Measurements from ENCODE around the gene LENG8. TPM values are rescaled to one million over a fixed set of nuclear protein-coding genes. Genes with fewer than 3 reads are reported as not detected.
"Not testable (repeated sequence)": the region's sequence is repeated elsewhere in the genome, so short reads cannot be mapped to it uniquely, and the experiment has no call there.

Gene LENG8
- total RNA-seq, 1 donor from 2014 or later, result 209 TPM

GRCh38 chr19:54462655-54463530 is 13.9 kb downstream of the LENG8 start:
- intact Hi-C loops (cut with micrococcal nuclease), result loop anchor here (5.0 to 10.0 kb wide), 6 partner anchors 361 to 1159 kb away; partner anchors contain the start of genes KMT5C, MYADM, NDUFA3 and OSCAR
- Mint-ChIP-seq H3K4me3 (ENCODE audit: low read depth) (peak overlapping the region; percentile 83), H3K4me1 (ENCODE audit: low read depth) (peaks cover 12% of the 10 kb centered on the region), H3K36me3 (ENCODE audit: low read depth) (peaks cover 35% of the 10 kb centered on the region), H3K27ac (peak overlapping the region; percentile 52), H3K27me3 (ENCODE audit: low read depth) (peaks cover 4% of the 10 kb centered on the region), H3K9me3 (no peaks in the 10 kb centered on the region)
- DNase-seq (ENCODE audit: low spot score), result peak; percentile 69

- no peaks in the 10 kb centered on the region for H3K9me3 Mint-ChIP-seq
- peak within 1 kb of the TSS; percentile 92 for H3K27ac Mint-ChIP-seq
- H3K4me1 Mint-ChIP-seq (ENCODE audit: low read depth), result peaks cover 12% of the 10 kb centered on the region
- H3K36me3 Mint-ChIP-seq (ENCODE audit: low read depth), result peaks cover 28% of the 10 kb centered on the region
- intact Hi-C loops (cut with micrococcal nuclease), result loop anchor here (1.0 to 10.0 kb wide), 8 partner anchors 14 to 1159 kb away; partner anchors contain the start of genes KMT5C, LENG8, MYADM and NDUFA3
- H3K4me3 Mint-ChIP-seq (ENCODE audit: low read depth), result peak within 1 kb of the TSS; percentile 83
- peaks cover 11% of the 10 kb centered on the region for H3K27me3 Mint-ChIP-seq (ENCODE audit: low read depth)
- peak; percentile 95 for DNase-seq (ENCODE audit: low spot score)
These were observed 14.6 kb downstream of the LENG8 start, which contains the start of gene LENG9 for GRCh38 chr19:54463531-54464043. TSS of gene LENG9 (minus strand) at chr19:54463778. CDS start at chr19:54463526, 252 bp downstream.

GRCh38 chr19:54464044-54464629 is 15.1 kb downstream of the LENG8 start:
- peak; percentile 83 for DNase-seq (ENCODE audit: low spot score)
- peaks cover 23% of the 10 kb centered on the region for H3K36me3 Mint-ChIP-seq (ENCODE audit: low read depth)
- peaks cover 12% of the 10 kb centered on the region for H3K4me1 Mint-ChIP-seq (ENCODE audit: low read depth)
- peak overlapping the region; percentile 83 for H3K4me3 Mint-ChIP-seq (ENCODE audit: low read depth)
- peaks cover 15% of the 10 kb centered on the region for H3K27me3 Mint-ChIP-seq (ENCODE audit: low read depth)
- peak overlapping the region; percentile 92 for H3K27ac Mint-ChIP-seq
- intact Hi-C loops (cut with micrococcal nuclease), result loop anchor here (1.0 to 10.0 kb wide), 8 partner anchors 15 to 1158 kb away; partner anchors contain the start of genes KMT5C, LENG8, MYADM and NDUFA3
- H3K9me3 Mint-ChIP-seq, result no peaks in the 10 kb centered on the region

GRCh38 chr19:54464630-54465425 is 15.8 kb downstream of the LENG8 start:
- peak; percentile 80 for DNase-seq (ENCODE audit: low spot score)
- peaks cover 22% of the 10 kb centered on the region for H3K27me3 Mint-ChIP-seq (ENCODE audit: low read depth)
- H3K27ac Mint-ChIP-seq, result peak overlapping the region; percentile 92
- peaks cover 9% of the 10 kb centered on the region for H3K4me1 Mint-ChIP-seq (ENCODE audit: low read depth)
- intact Hi-C loops (cut with micrococcal nuclease), result loop anchor here (1.0 to 10.0 kb wide), 8 partner anchors 16 to 1157 kb away; partner anchors contain the start of genes KMT5C, LENG8, MYADM and NDUFA3
- H3K9me3 Mint-ChIP-seq, result no peaks in the 10 kb centered on the region
- peak overlapping the region; percentile 83 for H3K4me3 Mint-ChIP-seq (ENCODE audit: low read depth)
- H3K36me3 Mint-ChIP-seq (ENCODE audit: low read depth), result peaks cover 17% of the 10 kb centered on the region

- Mint-ChIP-seq H3K9me3 (no peaks in the 10 kb centered on the region), H3K36me3 (ENCODE audit: low read depth) (peaks cover 14% of the 10 kb centered on the region), H3K27me3 (ENCODE audit: low read depth) (peaks cover 29% of the 10 kb centered on the region), H3K4me1 (ENCODE audit: low read depth) (peaks cover 9% of the 10 kb centered on the region), H3K4me3 (ENCODE audit: low read depth) (peak overlapping the region; percentile 60), H3K27ac (no peak overlapping the region)
- intact Hi-C loops (cut with micrococcal nuclease), result loop anchor here (2.0 to 10.0 kb wide), 2 partner anchors 619 to 793 kb away; partner anchors contain the start of gene PPP6R1
- no peak for DNase-seq (ENCODE audit: low spot score)
These were observed 16.6 kb downstream of the LENG8 start for GRCh38 chr19:54465426-54466109.

GRCh38 chr19:54466110-54466480 is 17.1 kb downstream of the LENG8 start:
- not testable (repeated sequence) for H3K9me3 Mint-ChIP-seq

GRCh38 chr19:54469496-54469934 is 20.5 kb downstream of the LENG8 start:
- no peaks in the 10 kb centered on the region for H3K9me3 Mint-ChIP-seq
- H3K4me1 Mint-ChIP-seq (ENCODE audit: low read depth), result peaks cover 12% of the 10 kb centered on the region
- no peak for DNase-seq (ENCODE audit: low spot score)
- H3K36me3 Mint-ChIP-seq (ENCODE audit: low read depth), result no peaks in the 10 kb centered on the region
- no peak overlapping the region for H3K4me3 Mint-ChIP-seq (ENCODE audit: low read depth)
- intact Hi-C loops (cut with micrococcal nuclease), result loop anchor here (10.0 kb wide), 1 partner anchor 615 kb away; no protein-coding TSS in a partner anchor
- H3K27ac Mint-ChIP-seq, result no peak overlapping the region
- H3K27me3 Mint-ChIP-seq (ENCODE audit: low read depth), result peaks cover 43% of the 10 kb centered on the region

More at GRCh38 chr19:54466110-54466480, 17.1 kb downstream of the LENG8 start:
- H3K4me1 Mint-ChIP-seq (ENCODE audit: low read depth), result peaks cover 12% of the 10 kb centered on the region
- peak overlapping the region; percentile 60 for H3K4me3 Mint-ChIP-seq (ENCODE audit: low read depth)
- H3K36me3 Mint-ChIP-seq (ENCODE audit: low read depth); H3K27ac Mint-ChIP-seq; DNase-seq (ENCODE audit: low spot score): not testable (repeated sequence)
- intact Hi-C loops (cut with micrococcal nuclease), result loop anchor here (10.0 kb wide), 1 partner anchor 619 kb away; no protein-coding TSS in a partner anchor
- peaks cover 33% of the 10 kb centered on the region for H3K27me3 Mint-ChIP-seq (ENCODE audit: low read depth)

GRCh38 chr19:54470276-54470887 is 21.4 kb downstream of the LENG8 start:
- H3K9me3 Mint-ChIP-seq, result no peaks in the 10 kb centered on the region
- peaks cover 10% of the 10 kb centered on the region for H3K4me1 Mint-ChIP-seq (ENCODE audit: low read depth)
- no peaks in the 10 kb centered on the region for H3K36me3 Mint-ChIP-seq (ENCODE audit: low read depth)
- no peak overlapping the region for H3K4me3 Mint-ChIP-seq (ENCODE audit: low read depth)
- H3K27me3 Mint-ChIP-seq (ENCODE audit: low read depth), result peaks cover 41% of the 10 kb centered on the region
- H3K27ac Mint-ChIP-seq, result no peak overlapping the region
- DNase-seq (ENCODE audit: low spot score), result no peak
- intact Hi-C loops (cut with micrococcal nuclease), result no loop called here

GRCh38 chr19:54470991-54471782 is 22.2 kb downstream of the LENG8 start:
- no peaks in the 10 kb centered on the region for H3K36me3 Mint-ChIP-seq (ENCODE audit: low read depth)
- peaks cover 41% of the 10 kb centered on the region for H3K27me3 Mint-ChIP-seq (ENCODE audit: low read depth)
- no peak overlapping the region for H3K27ac Mint-ChIP-seq
- peaks cover 7% of the 10 kb centered on the region for H3K4me1 Mint-ChIP-seq (ENCODE audit: low read depth)
- no peak for DNase-seq (ENCODE audit: low spot score)
- H3K9me3 Mint-ChIP-seq, result no peaks in the 10 kb centered on the region
- no peak overlapping the region for H3K4me3 Mint-ChIP-seq (ENCODE audit: low read depth)
- intact Hi-C loops (cut with micrococcal nuclease), result no loop called here

GRCh38 chr19:54473071-54473891 is 24.3 kb downstream of the LENG8 start, which contains the start of gene CDC42EP5:
TSS of gene CDC42EP5 (minus strand) at chr19:54473296. CDS start at chr19:54465547, 7,749 bp downstream.
- H3K27ac Mint-ChIP-seq, result peak within 1 kb of the TSS; percentile 8
- no peak for DNase-seq (ENCODE audit: low spot score)
- intact Hi-C loops (cut with micrococcal nuclease), result no loop called here
- peaks cover 7% of the 10 kb centered on the region for H3K4me1 Mint-ChIP-seq (ENCODE audit: low read depth)
- no peak within 1 kb of the TSS for H3K4me3 Mint-ChIP-seq (ENCODE audit: low read depth)
- H3K36me3 Mint-ChIP-seq (ENCODE audit: low read depth), result no peaks in the 10 kb centered on the region
- no peaks in the 10 kb centered on the region for H3K9me3 Mint-ChIP-seq
- peaks cover 44% of the 10 kb centered on the region for H3K27me3 Mint-ChIP-seq (ENCODE audit: low read depth)
